Urothelium cell line (cell line): ENCODE data around the gene C3orf80.
"Not testable (repeated sequence)": the region's sequence is repeated elsewhere in the genome, so short reads cannot be mapped to it uniquely, and the experiment has no call there.

ENCODE experiments used
- DNase-seq: peaks from one replicate; pipeline ENCODE4 v3.0.0; 2011; ENCODE audit warnings: low spot score, mixed read lengths
- FAIRE-seq: peaks from 2 replicates; lab custom pipeline; 2011; peaks lifted over from hg19 to GRCh38; lab: Jason Lieb, UNC

C3orf80 gene

DNA sequence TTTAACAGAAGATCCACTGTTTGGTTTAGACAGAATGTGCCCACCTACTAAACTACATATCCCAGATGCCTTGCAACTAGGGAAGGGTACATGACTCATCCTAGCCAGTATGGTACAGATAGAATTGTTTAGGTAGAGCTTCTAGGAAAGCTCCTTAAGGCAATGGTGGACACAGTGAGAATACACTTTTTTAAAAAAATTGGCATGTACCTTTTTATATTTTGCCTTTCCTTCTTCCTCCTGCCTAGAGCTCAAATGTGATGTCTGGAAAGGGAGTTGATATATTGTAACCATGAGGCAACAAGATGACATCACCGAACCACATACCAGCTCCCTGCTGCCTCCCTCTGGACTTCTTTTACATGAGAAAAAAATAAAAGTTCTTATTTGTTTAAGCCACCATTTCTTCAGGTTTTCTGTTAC is 14.4 kb upstream of the C3orf80 start:
- peak; percentile 12 for DNase-seq

DNA sequence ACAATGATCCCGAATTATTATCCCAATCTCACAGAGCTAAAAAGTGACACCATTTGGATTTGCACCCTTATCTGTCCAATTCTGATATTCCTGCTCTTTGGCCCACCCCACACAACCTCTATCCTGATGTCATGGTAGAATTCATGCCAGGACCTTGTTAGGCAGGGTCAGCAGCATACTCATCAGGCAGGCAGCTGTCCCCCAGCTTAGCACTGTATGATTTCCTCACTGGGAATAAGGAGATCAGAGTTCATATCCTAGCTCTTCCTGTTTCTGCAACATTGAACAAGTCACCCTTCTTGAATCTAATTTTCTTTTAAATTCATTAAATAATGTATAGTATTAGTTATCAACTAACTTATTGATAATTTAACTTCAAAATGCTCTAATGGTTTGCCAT is 12.0 kb upstream of the C3orf80 start:
- DNase-seq (no peak), FAIRE-seq (no peak)

More for the DNA sequence above, 14.4 kb upstream of the C3orf80 start:
- no peak for FAIRE-seq

GRCh38 chr3:160217675-160218074 is 7.5 kb upstream of the C3orf80 start:
- FAIRE-seq: no peak

GRCh38 chr3:160218136-160218535 is 7.1 kb upstream of the C3orf80 start:
- no peak for FAIRE-seq
- no peak for DNase-seq

More at GRCh38 chr3:160217675-160218074, 7.5 kb upstream of the C3orf80 start:
- no peak for DNase-seq

DNA sequence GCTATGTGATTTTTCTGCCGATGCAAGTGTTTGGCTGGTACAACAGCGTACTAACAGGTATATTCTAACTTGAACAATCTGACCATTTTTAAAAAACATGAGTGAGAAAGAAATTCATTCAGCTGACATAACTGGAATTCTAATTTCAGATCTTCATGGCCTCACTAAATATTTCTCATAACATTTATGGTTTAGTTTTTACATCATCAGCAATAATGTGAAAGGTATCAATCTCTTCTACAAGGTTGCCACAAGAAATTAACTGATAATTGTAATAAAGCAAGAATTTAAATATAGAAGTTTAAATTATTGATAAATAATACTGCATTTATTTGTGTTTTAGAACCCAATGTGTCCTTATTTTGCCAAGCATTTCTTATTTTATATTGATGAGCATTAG is 5.2 kb upstream of the C3orf80 start:
- DNase-seq (no peak), FAIRE-seq (no peak)

- DNase-seq: no peak
- no peak for FAIRE-seq
Observed at GRCh38 chr3:160221019-160221418, 4.2 kb upstream of the C3orf80 start.

GRCh38 chr3:160224256-160224655 is 966 bp upstream of the C3orf80 start:
- FAIRE-seq: no peak

DNA sequence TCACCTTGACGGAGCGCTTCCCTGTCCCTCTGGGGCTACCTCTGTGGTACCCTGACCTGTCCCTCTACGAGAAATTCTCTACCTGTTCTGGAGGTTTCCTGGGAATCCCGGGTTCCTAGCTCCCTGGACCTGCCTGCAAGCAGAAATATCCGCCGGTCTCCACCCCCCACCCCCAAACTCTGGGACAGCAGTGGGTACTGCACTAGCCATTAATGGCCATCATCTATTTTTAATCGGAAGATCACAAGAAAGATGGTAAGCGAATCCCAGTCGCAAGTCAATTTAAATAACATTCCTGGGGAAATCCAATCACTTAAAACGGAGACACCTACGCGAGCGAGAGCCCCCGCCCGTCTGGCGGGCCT is 429 bp upstream of the C3orf80 start:
- no peak for FAIRE-seq
- no peak for DNase-seq

More at GRCh38 chr3:160224256-160224655, 966 bp upstream of the C3orf80 start:
- no peak for DNase-seq

DNA sequence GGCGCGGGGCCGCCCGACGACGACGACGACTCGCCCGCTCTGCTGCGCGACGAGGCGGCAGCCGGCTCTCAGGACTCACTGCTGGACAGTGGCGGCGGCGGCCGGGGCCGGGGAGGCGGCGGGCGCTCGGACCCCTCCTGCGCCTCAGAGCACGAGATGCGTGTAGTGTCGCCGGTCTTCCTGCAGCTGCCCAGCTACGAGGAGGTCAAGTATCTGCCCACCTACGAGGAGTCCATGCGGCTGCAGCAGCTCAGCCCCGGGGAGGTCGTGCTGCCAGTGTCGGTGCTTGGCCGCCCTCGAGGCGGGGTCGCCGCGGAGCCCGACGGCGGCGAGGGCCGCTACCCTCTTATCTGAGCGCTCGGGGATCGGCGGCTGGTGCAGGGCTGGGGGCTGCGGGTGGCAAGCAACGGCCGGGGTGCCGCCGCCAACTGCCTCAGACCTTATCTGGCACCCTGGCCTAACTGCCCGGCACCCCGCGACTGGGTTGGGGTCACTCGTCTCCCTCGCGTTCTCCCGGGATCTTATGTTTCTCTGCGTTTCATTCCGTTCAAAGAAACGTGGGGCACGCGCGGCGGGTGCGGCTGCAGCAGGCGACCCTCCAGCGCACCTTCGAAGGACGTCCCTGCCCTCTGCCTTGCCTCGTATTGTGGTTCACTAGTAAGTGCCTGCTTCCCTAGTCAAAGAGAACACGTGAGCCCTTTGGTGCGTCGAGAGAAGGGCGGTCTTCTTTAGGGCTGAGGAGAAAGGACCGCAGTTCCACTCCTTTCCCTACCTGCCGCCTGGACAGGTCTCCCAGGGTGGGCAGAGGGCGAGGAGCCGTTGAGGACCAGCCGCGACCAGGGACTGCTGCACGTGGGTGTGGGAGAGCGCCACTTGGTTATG is 1.0 kb downstream of the C3orf80 start:
- DNase-seq (peak; percentile 9), FAIRE-seq (no peak)

GRCh38 chr3:160227419-160227818 is 2.2 kb downstream of the C3orf80 start:
- DNase-seq (no peak), FAIRE-seq (no peak)

DNA sequence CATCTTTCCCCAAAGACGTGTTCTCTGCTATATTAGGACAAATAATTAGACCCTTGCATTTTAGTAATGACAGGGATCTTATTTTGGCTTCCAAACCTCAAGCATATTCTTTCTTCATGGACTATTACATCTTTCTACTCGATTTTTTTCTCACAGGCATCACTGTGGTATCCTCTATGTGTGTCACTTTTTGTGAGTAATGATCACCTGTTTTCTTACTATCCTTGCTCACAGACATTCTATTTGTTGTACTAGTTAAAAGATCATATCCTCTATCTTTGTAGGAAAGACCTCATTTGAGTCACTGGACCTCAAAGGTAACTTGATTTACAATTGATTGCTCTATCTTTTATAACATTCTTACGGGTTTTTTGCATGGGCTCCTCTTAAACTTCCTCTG is 6.8 kb downstream of the C3orf80 start:
- no peak for FAIRE-seq
- DNase-seq: no peak

GRCh38 chr3:160240719-160241118 is 15.5 kb downstream of the C3orf80 start:
- FAIRE-seq, DNase-seq: not testable (repeated sequence)

- DNase-seq: no peak
- no peak for FAIRE-seq
Observed at GRCh38 chr3:160245261-160245800, 20.1 kb downstream of the C3orf80 start.

- FAIRE-seq: no peak
- no peak for DNase-seq
Observed at GRCh38 chr3:160247766-160248165, 22.5 kb downstream of the C3orf80 start.

GRCh38 chr3:160253298-160253697 is 28.1 kb downstream of the C3orf80 start:
- no peak for DNase-seq
- no peak for FAIRE-seq

GRCh38 chr3:160257606-160258005 is 32.4 kb downstream of the C3orf80 start:
- DNase-seq (no peak), FAIRE-seq (no peak)

- FAIRE-seq (no peak), DNase-seq (no peak)
Observed at GRCh38 chr3:160259589-160259988, 34.4 kb downstream of the C3orf80 start.

DNA sequence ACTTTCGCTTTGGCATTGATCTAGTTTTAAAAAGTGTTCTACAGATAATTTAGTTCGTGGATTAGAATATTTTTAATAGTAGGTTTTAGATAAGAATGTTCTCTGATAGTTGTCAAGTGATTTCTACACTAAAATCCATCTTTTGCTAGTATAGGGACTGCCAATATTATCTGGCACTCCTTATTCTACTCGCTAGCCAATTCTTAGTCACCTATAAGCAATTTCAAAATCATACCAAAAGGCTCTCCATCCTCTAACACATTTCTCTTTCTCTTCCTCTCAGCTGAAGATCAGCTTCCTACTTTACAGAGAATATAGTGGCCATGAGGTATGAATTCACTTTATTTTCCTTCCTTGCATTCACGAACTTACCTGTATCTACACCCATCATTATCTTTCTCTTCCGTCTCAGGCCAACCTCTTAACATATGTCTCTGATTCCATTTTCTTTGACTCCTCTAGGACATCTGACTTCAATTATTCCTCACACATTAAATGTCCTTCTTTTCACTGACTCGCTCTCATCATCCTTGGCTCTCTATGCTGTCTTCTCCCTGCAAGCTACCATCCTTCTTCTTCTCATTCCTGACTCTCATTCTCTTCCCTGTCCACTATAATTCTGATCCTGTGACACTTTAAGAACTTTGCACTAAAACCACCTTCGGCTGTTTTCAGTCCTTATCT is 35.5 kb downstream of the C3orf80 start:
- DNase-seq: no peak
- no peak for FAIRE-seq

- no peak for DNase-seq
Observed at GRCh38 chr3:160265088-160265487, 39.9 kb downstream of the C3orf80 start.

More at GRCh38 chr3:160265088-160265487, 39.9 kb downstream of the C3orf80 start:
- no peak for FAIRE-seq
